ENCODE data around the gene SHC4. TPM values are rescaled to one million over a fixed set of nuclear protein-coding genes. Genes with fewer than 3 reads are reported as not detected.

The SHC4 gene
- polyA plus RNA-seq, 3 donors = 1.8 to 3.1 (median 3.0) TPM

DNA sequence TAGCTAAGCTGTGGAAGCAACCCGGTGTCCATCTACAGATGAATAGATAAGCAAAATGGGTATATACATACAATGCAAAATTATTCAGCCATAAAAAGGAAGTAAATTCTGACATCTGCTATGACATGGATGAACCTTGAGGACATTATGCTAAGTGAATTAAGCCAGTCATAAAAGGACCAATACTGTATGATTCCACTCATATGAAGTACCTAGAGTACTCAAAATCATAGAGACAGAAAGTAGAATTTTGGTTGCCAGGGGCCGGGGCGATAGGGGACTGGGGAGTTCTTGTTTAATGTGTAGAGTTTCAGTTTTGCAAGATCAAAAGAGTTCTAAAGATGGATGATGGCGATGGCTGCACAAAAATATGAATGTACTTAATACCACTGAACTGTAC lies 75.5 kb downstream of the SHC4 start:
- DNase-seq (ENCODE audit: low read depth in 3 of 3, low spot score in 2 of 3) = no peak

DNA sequence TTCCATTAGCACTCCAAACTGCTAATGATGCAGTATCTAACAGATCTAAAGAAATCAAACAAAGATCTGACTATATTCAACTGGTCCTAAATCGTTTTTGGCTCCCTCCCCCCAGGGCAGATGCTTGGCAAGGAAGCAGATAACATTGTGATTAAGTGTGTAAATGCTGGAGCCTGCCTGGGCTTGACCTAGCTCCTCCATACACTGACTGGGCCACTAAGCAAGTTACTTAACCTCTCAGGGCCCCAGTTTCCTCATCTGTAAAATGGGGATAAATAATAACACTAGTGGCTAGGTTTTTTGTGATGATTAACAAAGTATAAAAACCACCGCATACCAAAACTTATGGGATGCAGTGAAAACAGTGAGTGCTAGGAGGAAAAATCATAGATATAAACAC lies 76.6 kb downstream of the SHC4 start:
- DNase-seq (ENCODE audit: low read depth in 3 of 3, low spot score in 2 of 3) = no peak

DNA sequence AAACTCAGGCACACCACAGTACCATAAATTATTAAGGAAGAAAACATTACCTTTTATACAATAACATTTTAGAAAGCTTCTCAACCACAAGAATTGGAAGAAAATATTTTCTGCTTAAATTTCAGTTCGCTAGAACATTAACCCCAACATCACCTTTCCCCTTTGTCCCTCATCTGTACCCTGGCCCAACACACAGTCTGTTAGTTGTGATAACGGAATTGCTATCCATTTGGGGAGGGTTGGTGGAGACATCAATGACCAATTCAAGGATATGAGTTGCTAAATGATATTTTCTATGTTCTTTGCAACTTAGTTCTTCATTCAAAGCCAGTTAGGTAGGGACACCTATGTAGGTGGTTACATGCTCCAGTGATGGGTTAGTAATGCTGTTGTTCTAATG lies 80.0 kb downstream of the SHC4 start:
- no peak for DNase-seq (ENCODE audit: low read depth in 3 of 3, low spot score in 2 of 3)

DNA sequence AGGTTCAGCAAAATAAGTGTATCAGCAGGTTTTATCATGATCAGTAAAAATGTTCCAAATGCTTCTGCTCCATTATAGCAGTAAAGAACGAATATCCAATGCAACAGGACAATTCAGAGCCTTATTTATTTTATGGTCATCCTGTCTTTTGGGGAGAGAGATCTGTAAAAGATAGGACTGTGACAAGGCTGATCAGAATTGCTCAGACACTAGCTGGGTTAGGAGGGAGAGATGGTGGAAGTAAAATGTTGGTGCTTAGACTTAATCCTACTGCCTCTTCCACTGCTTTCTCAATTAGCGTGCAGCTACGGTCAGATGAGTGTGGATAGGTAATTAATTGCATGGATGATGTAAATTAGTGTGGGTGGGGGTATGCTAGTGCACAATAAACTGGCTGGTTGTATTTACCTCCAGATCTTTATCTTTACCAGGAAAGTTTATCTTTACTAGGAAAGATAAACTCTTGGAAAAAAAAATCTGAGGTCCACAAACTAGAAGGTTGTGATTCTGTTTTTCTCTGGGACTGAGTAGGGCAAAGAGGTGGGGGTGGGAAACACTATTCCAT lies 83.6 kb downstream of the SHC4 start:
- no peak for DNase-seq (ENCODE audit: low read depth in 3 of 3, low spot score in 2 of 3)

DNA sequence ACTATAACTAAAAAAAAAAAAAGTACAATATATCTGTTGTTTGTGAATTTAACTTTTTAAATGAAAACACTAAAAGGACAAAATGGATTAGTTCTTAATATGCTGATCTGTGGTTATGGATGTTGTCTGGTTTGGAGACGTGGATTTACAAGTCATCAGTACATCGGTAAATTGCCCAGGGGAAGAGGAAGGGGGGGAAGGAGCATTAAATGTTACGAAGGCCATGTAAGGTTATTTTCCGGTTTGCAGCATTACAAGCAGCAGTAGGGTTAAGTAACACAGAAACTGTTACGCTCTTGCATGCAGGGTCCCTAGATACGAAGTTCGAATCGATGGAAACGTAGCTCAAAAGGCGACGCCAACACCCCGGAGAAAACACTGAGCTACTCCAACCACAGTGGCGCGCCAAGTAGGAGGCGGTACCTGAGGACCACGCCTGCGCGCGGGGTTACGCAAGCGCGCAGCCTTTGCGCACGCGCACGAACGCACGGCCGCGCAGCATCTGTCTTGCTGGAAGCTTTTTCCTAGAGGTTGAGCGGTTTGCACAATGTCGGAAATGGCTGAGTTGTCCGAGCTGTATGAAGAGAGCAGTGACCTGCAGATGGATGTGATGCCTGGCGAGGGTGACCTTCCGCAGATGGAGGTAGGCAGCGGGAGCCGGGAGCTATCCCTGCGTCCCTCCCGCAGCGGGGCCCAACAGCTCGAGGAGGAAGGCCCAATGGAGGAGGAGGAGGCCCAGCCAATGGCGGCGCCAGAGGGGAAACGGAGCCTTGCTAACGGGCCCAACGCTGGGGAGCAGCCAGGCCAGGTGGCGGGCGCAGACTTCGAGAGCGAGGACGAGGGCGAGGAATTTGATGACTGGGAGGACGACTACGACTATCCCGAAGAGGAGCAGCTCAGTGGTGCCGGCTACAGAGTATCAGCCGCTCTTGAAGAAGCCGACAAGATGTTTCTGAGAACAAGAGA lies 85.8 kb downstream of the SHC4 start, which contains the start of gene EID1:
Gene EID1 (plus strand): TSS at position 505 of the 966 bp plus-strand sequence. CDS start 43 bp downstream, at position 548.
- peak; percentile 90 to 93 (median 93) for DNase-seq (ENCODE audit: low read depth in 3 of 3, low spot score in 2 of 3)

DNA sequence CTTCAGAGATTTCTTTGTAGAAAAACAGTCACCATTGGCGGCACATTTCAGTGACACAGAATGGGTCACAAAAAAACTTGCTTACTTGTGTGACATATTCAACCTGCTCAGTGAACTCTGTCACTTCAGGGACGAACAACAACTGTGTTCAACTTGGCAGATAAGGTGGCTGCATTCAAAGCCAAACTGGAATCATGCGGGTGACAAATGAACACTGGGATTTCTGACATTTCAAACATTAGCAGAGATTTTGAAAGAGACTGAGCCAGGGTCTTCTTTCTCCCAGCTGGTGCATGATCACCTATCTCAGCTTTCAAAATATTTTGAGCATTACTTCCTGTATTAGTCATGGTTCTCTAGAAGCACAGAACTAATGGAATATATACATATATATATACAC lies 87.7 kb downstream of the SHC4 start:
- DNase-seq (ENCODE audit: low read depth in 3 of 3, low spot score in 2 of 3) = no peak

DNA sequence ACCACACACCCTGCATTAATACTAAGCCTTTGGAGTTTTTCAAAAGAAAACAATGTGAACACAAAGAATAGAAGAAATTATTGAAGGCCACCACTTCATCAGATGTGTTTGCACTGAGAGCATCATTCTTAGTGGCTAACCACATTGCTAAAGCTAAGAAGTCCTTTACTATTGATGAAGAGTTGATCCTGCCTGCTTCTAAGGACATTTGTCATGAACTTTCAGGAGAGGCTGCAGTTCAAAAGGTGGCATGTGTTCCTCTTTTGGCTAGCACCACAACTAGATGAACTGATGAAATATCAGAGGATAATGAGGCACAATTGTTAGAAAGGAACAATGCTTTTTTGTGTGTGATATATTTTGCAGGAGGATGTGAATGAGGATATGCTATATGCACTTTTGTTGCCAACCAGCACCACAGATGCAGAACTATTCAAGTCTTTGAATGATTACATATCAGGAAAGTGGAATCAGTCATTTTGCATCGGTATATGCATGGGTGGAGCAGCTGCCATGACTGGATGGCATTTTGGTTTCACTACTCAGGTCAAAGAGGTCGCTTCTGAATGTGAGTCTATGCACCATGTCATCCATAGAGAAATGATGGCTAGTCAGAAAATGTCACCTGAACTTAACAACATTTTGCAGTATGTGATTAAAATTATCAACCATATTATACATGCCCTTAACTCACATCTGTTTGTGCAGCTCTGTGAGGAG lies 88.3 kb downstream of the SHC4 start:
- no peak for DNase-seq (ENCODE audit: low read depth in 3 of 3, low spot score in 2 of 3)

DNA sequence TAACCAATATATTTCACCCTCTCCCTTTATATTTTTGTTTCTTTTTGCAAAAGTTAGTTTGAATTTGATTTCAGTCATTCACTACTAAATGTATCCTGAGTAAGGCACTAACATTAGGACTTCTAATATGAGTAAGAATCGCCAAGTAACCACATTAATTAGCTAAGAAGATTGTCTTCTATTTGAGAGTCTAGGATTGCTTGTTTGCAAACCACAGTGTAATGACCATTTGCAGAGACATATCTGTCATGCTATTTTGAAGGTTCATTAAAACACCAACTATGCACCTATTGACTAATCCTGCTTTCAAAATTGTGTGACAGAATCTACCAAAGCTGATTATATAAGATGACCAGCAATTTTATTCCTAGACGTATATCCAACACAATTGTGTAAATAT lies 91.1 kb downstream of the SHC4 start:
- no peak for DNase-seq (ENCODE audit: low read depth in 3 of 3, low spot score in 2 of 3)

DNA sequence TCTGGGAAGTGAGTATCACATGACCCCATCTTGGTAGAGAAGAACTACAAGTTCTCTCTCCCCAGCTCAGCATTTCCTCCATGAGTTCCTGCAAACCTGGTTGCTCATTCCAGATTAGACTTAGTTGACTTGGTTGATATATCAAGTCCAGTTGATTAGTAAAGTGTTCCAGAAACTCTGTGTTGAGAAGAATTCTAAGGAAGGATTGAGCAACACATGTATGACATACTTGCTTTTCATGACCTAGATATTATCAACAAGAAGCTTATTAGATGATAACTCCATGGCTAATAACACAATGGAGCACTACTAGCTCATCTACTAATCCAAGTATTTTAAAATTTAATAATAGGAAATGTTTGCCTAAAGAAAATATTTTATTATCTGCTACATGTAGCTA lies 92.2 kb downstream of the SHC4 start:
- no peak for DNase-seq (ENCODE audit: low read depth in 3 of 3, low spot score in 2 of 3)

DNA sequence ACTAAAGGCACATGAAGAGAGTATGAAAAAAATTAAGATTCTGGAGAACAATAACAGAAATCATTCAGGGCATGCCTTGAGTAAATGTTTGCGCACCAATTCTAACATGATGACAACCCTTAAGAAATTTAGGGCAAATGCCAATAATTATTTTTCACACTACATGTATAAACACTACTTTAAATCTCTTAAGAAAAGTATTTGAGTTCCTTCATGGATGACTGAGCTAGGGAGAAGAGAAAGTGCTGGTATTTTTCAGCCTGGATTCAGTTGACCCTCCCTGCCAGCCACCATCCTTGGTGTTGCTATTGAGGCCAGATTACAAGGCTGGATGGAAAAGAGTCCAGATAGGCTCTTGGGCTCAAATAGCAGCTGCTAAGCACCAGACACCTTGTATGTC lies 93.8 kb downstream of the SHC4 start:
- no peak for DNase-seq (ENCODE audit: low read depth in 3 of 3, low spot score in 2 of 3)

DNA sequence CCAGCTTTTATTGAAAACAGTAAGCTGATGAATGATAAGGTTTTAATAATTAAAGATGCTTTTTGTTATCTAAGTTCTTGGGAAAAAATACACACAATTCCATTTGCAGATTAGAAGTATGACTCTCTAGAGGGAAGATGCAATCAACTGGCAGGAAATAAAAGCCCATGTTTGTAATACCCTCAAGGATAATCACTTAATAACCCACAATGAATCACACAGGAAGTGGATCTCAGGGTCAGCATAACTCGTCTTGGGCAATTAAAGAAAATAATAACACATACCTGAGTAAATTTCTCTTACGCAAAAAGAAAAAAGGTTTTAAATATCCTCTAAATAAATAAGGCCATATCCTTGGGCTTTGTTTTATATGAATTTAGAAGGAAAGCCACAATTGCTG lies 95.2 kb downstream of the SHC4 start:
- no peak for DNase-seq (ENCODE audit: low read depth in 3 of 3, low spot score in 2 of 3)

DNA sequence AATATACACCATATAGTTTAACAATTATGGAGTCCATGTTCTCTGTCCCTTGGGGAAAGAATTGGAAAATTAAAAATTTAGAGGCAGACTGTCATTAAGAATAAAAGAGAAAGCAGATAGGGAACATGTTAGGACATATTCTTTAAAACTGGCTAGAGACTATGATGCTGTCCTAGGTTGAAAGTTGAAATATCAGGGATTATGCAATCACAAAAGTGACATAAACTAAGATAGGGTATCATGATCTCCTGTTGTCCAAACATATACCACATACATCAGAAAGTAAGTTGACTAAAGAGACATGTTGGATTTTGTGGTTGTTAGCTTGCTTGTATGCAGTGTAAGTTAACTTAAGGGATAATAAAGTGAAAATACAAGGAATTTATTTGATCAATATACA lies 95.7 kb downstream of the SHC4 start:
- DNase-seq (ENCODE audit: low read depth in 3 of 3, low spot score in 2 of 3) = no peak

DNA sequence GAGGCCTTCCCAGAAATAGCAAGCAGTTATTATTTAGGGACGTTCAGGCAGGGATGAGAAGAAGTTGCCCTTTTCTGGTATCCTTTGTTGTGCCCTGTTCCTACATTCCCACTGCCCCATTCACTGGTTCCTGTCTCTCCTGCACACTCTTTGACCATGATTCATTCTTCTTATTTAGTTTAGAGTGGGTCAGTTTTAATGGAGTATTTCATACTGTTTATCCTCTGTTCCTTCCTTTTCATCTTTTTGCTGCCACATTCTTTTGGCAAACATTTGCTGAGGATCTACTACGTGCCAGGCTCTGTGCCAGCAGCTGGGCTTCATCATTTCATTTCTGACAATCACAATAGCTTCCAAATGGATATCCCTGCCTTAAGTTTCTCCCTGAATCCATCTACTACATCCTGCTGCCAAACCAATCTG lies 97.6 kb downstream of the SHC4 start:
- DNase-seq (ENCODE audit: low read depth in 3 of 3, low spot score in 2 of 3) = no peak

DNA sequence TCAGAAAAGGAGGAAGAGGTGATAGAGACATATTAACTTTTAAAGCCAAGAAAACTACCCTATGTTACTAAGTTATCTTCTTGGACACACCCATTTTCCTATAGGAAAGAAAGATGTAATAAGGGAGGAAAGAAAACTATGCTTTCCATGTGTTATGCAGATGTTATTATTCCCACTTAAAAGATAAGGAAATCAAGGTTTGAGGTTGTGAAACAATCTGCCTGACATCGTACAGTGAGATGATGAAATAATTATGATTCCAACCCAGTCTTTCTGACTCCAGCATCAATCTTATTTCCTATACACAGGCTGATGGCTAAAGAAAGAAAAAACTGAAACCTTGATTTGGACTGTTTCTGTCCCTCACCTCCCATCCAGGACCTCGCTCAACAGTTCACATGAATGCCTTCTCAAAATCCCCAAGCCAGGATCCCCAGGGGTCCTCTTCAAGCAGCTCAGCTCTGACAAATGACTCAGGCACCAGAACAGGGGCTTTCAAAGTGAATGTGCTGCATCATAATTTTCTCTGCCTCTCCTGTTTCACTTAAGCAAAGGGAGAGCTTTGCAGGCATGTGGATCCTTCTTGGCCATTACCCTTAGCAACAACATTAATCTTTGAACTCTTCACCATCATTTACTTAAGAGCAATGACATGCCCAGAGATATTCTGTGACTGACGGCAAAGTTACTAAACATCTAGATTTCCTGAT lies 98.2 kb downstream of the SHC4 start:
- no peak for DNase-seq (ENCODE audit: low read depth in 3 of 3, low spot score in 2 of 3)

DNA sequence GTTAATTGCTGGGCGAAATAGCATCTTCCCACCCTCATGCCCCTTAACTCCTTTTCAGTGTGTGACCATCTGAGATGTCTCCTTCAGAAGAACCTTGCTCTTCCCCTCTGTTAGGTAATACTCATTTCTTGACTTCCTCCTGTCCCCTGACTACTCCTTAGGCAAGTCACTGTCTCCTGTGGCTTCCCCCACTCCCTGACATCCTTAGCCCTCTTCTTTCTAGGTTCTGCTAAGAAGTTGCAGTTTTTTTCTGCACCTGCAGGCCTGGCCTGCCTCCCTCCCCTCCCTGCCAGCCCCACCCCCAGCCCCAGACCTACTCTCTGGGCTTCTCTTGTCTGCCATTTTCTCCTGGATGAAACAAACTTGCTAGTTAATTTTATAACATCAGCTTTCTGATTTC lies 101.0 kb downstream of the SHC4 start:
- DNase-seq (ENCODE audit: low read depth in 3 of 3, low spot score in 2 of 3) = no peak

DNA sequence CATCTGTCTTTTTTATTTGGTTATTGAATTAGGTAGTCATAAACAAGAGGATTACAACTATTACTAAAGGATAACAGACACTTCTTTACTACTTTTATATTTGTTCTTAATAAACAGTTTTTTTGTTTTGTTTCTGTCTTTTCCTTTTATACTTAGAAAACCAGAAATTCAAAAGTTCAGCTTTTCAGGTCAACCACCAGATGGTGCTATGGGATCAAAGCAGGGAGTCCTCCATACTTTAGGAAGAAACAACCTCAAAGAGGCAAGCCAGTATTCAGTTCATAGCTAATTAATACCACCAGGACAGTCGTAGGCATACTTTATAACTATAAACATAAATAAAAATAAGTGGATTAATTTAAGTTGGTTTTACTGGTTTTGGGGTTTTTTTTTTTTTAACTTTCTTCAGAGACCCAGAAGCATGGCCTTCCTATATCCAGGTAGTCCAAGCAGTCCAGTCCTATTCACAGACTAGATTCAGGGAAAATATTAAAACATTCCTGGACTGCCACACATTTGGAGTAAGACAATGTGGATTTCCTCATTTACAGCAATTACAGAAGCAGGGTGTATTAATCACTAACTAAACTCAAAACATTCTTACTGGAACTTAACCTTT lies 101.8 kb downstream of the SHC4 start:
- DNase-seq (ENCODE audit: low read depth in 3 of 3, low spot score in 2 of 3) = peak in 2 of 3 donors; percentile 43 to 45

DNA sequence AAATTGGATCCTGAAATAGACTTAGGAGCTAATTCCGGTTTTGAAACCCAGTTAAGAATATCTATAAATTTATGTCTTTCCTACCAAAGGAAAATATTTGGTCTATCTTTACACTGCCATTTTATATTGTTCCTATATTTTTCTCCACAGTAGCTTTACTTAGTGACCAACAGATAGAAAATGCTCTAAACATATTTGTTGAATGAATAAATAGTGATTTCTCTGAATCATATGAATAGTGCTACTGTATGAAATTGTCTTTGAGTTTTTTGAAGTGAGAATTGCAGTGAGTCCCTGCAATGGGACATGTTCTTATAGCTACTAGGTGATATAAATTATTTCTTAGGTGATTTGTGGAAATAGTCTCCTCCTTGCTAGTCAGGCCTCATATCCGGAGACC lies 104.3 kb downstream of the SHC4 start:
- no peak for DNase-seq (ENCODE audit: low read depth in 3 of 3, low spot score in 2 of 3)

DNA sequence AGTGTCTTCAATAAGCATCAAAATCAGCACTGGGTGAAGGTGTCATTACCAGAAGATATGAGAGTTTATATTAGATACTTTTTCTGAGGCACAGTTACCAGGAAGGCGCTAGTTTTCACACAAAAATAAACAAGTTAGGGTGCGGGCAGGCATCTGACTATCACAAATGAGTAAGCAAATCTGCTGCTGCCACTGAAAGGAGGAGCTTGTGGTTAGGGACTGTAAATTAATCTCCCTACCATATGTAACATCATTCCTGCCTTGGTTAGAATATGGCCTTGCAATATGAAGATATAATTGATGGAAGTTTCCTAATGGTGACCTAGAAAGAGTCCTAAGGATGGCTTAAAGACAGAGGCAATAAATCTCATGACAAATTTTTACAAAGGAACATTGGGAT lies 105.3 kb downstream of the SHC4 start:
- DNase-seq (ENCODE audit: low read depth in 3 of 3, low spot score in 2 of 3) = no peak

DNA sequence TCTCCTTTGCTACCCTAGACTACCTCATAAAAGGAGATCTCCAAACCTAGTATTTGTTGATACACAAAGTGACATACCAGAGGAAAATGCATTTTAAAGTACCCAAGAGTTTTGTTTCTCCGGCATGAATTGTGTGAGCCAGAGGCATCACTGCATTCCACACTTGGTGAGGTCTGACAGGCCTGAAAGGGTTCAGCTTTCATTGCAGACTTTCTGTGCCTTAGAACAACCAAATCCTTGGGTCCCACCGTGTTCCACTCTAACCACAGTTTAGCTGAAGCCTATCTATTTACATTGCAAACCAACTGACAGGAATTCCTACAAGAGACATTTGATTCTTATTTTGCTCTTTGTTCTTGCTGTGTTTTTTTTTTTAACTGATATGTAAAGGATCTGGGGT lies 106.8 kb downstream of the SHC4 start:
- no peak for DNase-seq (ENCODE audit: low read depth in 3 of 3, low spot score in 2 of 3)

Data from right renal cortex interstitium (tissue), 3 donors.